GM12874 (cell line): ENCODE measurements around the gene CALHM2.

Source experiments
- TF ChIP-seq, protein P1 (sequence below): IDR thresholded peaks from 2 replicates; pipeline ENCODE4 v1.5.1; 2011; ENCODE audit warnings: low read depth, mild to moderate bottlenecking, control low read depth, low read length, moderate library complexity; ENCODE audit not compliant: insufficient read depth

Gene CALHM2

DNA sequence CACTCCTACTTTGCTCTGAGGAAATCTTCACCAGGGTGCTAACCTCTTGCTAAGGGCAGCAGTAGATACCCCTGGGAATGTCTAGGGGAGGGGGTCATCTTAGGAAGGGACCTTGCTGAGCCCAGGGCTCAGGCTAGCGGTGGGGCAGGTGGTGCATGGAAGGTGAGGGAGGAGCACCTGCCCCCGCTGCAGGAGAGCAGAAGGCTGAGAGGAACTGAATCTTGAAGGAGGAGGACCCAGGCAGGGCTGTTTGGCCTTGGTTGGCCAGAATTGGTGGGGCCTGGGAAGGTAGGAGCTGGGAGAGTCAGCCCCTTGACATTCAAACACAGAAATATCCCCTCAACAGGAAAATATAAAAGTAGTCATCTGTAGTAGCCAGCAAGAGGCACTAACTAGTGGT lies 19.8 kb upstream of the CALHM2 start:
- TF ChIP-seq, protein P1, sequence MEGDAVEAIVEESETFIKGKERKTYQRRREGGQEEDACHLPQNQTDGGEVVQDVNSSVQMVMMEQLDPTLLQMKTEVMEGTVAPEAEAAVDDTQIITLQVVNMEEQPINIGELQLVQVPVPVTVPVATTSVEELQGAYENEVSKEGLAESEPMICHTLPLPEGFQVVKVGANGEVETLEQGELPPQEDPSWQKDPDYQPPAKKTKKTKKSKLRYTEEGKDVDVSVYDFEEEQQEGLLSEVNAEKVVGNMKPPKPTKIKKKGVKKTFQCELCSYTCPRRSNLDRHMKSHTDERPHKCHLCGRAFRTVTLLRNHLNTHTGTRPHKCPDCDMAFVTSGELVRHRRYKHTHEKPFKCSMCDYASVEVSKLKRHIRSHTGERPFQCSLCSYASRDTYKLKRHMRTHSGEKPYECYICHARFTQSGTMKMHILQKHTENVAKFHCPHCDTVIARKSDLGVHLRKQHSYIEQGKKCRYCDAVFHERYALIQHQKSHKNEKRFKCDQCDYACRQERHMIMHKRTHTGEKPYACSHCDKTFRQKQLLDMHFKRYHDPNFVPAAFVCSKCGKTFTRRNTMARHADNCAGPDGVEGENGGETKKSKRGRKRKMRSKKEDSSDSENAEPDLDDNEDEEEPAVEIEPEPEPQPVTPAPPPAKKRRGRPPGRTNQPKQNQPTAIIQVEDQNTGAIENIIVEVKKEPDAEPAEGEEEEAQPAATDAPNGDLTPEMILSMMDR: no peak

DNA sequence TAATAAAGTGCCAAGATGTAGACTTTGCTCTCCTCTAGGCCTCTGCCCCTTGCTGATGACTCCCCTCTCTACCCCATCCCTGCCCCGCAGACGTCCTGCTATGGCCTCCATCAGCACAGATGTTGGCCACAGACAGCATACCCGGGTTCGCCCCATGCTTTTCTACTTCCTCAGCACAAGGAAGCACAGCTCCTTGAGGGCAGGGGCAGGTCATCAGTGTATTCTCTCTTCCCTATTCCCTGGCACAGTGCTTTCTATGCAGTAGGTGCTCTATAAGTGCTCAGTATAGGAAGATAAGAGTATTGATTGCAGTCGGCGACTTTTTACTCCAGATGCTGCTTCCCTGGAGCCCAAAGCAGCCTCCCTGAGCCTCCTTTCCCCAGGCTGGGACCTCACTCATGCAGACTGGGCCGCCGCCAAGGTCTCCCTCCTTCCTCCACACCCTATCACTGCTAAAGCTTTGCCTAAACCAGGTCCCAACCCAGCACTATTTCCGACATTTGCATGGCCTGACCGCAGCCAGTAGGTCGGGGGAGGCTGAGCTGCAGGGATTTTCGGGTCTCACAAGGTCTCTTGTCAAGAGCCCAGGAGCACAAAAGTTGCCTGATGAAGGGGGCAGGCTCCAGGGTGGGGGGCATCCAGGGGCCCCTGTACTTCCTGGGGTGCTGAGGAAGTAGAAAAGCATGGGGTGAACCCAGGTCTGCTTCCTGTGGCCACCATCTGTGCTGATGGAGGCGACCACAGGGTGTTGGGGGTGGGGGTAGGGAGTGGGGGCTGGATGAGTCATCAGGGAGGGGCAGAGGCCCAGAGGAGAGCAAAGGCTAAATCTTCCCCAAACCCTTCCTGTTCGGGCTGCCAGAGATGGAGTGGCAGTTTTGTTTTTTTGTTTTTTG lies 18.8 kb upstream of the CALHM2 start:
- TF ChIP-seq, protein P1: no peak

DNA sequence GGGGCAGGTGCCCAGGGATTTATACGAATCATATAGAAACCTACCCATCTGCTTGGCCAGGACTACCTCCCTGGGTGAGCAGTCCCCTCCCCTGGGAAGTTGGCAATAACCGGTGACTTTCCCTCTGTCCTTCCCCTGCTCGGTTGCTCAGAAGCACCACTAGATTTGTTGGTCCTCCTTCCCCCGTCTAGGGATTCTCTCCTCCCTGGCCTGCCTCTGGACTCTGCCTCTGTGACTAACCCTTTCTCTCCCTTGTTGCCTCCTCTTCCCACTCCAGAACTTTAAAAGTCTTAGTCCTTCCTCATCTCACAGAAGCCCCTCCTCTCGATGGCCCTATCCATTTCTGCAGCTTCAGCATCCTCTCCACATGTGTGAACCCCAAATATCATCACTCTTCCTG lies 17.0 kb upstream of the CALHM2 start:
- TF ChIP-seq, protein P1: no peak

DNA sequence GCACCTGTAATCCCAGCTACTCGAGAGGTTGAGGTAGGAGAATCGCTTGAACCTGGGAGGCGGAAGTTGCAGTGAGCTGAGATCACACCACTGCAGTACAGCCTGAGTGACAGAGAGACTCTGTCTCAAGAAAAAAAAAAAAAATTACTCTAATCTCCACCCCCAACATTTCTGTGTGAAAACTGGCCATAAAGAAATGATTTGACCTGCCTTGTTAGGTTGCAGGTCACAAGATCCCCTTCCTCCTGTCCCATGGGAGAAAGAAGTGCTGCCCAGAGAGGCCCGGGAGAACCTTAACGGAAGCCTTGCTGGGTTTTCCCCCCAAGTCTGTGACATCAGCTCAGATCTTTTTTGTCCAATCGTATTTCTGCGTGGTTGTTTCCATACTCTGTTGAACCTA lies 15.2 kb upstream of the CALHM2 start:
- TF ChIP-seq, protein P1: no peak

DNA sequence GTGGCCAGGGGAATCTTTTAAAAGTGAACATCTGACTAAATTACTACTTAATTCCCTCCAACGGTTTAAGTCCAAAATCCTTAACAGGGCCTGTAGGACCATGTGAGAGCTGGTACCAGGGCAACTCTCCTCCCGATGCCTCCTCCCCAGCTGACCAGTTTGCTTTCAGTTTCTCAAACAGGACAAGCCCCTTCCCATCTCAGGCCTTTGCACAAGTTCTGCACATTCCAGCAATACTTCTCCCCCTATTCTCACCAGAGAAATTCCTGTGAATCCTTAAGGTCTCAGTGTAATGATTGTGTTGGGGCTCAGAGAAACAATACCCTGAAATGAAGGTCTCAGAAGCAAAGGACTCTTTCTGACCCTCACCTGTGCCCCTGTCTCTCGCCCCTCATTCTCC lies 14.6 kb upstream of the CALHM2 start:
- TF ChIP-seq, protein P1: no peak

DNA sequence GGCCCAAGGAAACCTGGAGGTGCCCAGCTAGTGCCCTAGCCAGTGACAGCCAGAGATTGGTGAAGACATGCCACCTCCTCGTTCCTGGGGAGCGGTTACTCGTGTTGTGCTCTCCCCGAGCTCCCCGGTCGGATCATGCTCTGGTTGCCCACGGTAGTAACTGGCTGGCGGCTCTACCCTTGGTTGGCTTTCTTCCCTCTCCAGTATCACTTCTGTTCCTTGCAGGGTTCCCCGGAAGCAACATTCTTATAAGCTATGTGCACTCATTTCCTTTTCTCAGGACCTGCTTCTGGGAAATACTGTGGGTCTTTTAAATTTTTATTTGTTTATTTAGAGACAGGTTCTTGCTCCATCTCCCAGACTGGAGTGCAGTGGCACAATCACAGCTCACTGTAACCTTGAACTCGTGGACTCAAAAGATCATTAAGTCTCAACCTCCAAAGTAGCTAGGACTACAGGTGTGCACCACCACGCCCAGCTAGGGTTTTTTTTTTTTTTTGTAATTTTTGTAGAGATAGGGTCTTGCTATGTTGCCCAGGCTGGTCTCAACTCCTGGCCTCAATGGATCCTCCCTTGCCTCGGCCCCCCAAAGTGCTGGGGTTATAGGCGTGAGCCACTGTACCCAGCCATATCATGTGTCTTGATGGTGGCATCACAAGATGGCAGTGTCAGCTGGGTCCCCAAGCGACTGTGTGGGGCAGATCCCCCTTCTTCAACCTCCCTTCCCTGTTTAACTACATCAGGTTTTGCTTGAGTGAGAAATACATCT lies 13.4 kb upstream of the CALHM2 start:
- TF ChIP-seq, protein P1: no peak

DNA sequence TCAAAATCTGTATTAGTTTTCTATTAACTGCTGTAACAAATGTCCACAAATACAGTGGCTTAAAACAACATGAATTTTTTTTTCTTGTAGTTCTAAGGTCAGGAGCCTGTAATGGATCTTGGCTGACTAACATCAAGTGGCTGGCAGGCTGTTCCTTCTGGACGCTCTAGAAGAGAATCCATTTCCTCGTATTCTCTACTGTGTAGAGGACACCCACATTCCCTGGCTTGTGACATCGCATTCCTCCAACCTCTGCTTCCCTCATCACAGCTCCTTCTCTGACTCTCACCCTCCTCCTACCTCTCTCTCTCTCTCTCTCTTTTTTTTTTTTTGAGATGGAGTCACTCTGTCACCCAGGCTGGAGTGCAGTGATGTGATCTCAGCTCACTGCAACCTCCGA lies 11.3 kb upstream of the CALHM2 start:
- TF ChIP-seq, protein P1: no peak
